ENCODE measurements around the gene HDAC3.

- TF ChIP-seq CTCF (IDR thresholded peaks at IDR 0.05) (no peak), POLR2A (IDR thresholded peaks at IDR 0.05) (no peak)
Observed at GRCh38 chr5:141638771-141639170, 2.1 kb upstream of the HDAC3 start.

Measured in heart left ventricle (tissue), 13 donors.